PC-9 (cell line): Measurements from ENCODE around the gene ZC2HC1B.

Experiments used
- EZH2 ChIP-seq: fragments of 200-600 bp; sonication (generic); IDR thresholded peaks from 2 replicates; pipeline ENCODE4 v1.8.0; 2017; ENCODE audit warnings: antibody characterized with exemption, low read depth
- TF ChIP-seq, protein P1 (sequence below): fragments of 200-600 bp; sonication (generic); conservative IDR thresholded peaks from 2 replicates; pipeline ENCODE4 v1.6.1; 2017; ENCODE audit warnings: mixed run types, antibody characterized with exemption, mild to moderate bottlenecking, moderate library complexity

DNA sequence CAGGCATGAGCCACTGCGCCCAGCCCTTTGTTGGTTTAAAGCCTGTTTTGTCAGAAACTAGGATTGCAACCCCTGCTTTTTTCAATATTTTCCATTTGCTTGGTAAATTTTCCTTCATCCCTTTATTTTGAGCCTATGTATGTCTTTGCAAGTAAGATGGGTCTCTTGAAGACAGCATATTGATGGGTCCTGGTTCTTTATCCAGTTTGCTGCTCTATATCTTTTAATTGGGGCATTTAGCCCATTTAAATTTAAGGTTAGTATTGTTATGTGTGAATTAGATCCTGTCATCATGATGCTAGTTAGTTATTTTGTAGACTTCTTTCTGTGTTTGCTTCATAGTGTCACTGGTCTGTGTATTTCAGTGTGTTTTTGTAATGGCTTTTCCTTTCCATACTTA lies 46.8 kb downstream of the ZC2HC1B start:
- TF ChIP-seq, protein P1, sequence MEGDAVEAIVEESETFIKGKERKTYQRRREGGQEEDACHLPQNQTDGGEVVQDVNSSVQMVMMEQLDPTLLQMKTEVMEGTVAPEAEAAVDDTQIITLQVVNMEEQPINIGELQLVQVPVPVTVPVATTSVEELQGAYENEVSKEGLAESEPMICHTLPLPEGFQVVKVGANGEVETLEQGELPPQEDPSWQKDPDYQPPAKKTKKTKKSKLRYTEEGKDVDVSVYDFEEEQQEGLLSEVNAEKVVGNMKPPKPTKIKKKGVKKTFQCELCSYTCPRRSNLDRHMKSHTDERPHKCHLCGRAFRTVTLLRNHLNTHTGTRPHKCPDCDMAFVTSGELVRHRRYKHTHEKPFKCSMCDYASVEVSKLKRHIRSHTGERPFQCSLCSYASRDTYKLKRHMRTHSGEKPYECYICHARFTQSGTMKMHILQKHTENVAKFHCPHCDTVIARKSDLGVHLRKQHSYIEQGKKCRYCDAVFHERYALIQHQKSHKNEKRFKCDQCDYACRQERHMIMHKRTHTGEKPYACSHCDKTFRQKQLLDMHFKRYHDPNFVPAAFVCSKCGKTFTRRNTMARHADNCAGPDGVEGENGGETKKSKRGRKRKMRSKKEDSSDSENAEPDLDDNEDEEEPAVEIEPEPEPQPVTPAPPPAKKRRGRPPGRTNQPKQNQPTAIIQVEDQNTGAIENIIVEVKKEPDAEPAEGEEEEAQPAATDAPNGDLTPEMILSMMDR: no peak
- TF ChIP-seq EZH2: no peak
